Gastrocnemius medialis (tissue), 4 donors: ENCODE measurements around the gene TMEM88.

Experiments
- CTCF ChIP-seq, 5 experiments: fragments of 450-650 bp in 3 of 5; fragments of 200-600 bp in 2 of 5; sonication (generic) in 2 of 5; IDR thresholded peaks in 4 of 5; conservative IDR thresholded peaks in 1 of 5; 1 replicate in 4 of 5; 2 replicates in 1 of 5; pipeline ENCODE4 v1.5.1; 2016 to 2019; ENCODE audit warnings: antibody characterized with exemption in 5 of 5, mild to moderate bottlenecking in 3 of 5, moderate library complexity in 3 of 5
- POLR2A ChIP-seq, 2 donors: fragments of 450-650 bp; IDR thresholded peaks; one replicate each; pipeline ENCODE4 v1.6.1; 2017; ENCODE audit warnings: antibody characterized with exemption in 2 of 2, mild to moderate bottlenecking in 2 of 2, moderate library complexity in 2 of 2

GRCh38 chr17:7841396-7841914 lies 13.4 kb upstream of the TMEM88 start:
- TF ChIP-seq CTCF (IDR thresholded peaks at IDR 0.05 in 4 of 5, conservative IDR thresholded peaks at IDR 0.05 in 1 of 5) (peak in 2 of 5 experiments; percentile 18 to 50), POLR2A (IDR thresholded peaks at IDR 0.05) (peak; percentile 57 to 76)
